T-helper 2 cell treated with Interferon-gamma antibody and Interleukin-4, amounts not matched to agents 5 μg/mL and 100 μg/mL, for 36 hours (primary cell): ENCODE results near the gene CTAGE8.
"Not testable (repeated sequence)": the region's sequence is repeated elsewhere in the genome, so short reads cannot be mapped to it uniquely, and the experiment has no call there.

Experiments used
- DNase-seq: peaks from one replicate; pipeline ENCODE4 v3.0.0; 2021; ENCODE audit warnings: low spot score
- H3K27ac Mint-ChIP-seq: one replicate; pipeline ENCODE4 v1.8.0; 2021; ENCODE audit warnings: mild to moderate bottlenecking, mixed read lengths
- H3K27me3 Mint-ChIP-seq: one replicate; pipeline ENCODE4 v1.8.0; 2021; ENCODE audit warnings: low read depth, mixed read lengths
- H3K36me3 Mint-ChIP-seq: one replicate; pipeline ENCODE4 v1.8.0; 2021; ENCODE audit warnings: low read depth, mixed read lengths
- H3K4me1 Mint-ChIP-seq: one replicate; pipeline ENCODE4 v1.8.0; 2021; ENCODE audit warnings: low read depth, mixed read lengths
- H3K4me3 Mint-ChIP-seq: one replicate; pipeline ENCODE4 v1.8.0; 2022; ENCODE audit warnings: mild to moderate bottlenecking, moderate library complexity, mixed read lengths
- H3K9me3 Mint-ChIP-seq: one replicate; pipeline ENCODE4 v1.8.0; 2021; ENCODE audit warnings: mixed read lengths

CTAGE8 gene

GRCh38 chr7:144269188-144269587 lies at the start of gene CTAGE8:
CTAGE8 (minus strand) TSS chr7:144269288; CDS start chr7:144269250, 38 bp downstream.
- H3K27me3 Mint-ChIP-seq, H3K4me1 Mint-ChIP-seq, H3K36me3 Mint-ChIP-seq, H3K4me3 Mint-ChIP-seq, DNase-seq, H3K27ac Mint-ChIP-seq, H3K9me3 Mint-ChIP-seq: not testable (repeated sequence)

DNA sequence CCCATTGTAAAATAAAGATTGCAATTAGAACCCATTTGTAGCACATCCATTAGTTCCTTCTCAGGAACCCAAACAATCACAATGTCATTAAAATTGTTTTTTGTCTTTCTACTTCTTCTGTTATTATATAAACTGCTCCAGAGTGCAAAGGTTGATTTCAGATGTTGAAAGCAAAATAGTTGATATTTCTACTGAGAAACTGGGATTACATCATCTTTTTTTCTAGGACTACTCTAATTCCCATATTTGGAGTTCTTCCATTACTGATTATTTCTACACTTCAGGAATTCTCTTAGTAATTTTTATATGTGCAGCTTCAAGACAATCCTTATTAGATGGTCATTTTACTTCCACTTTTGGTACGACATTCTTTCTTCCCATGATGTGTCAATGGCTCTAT lies 48.4 kb upstream of the CTAGE8 start:
- not testable (repeated sequence) for H3K4me1 Mint-ChIP-seq, H3K9me3 Mint-ChIP-seq, H3K36me3 Mint-ChIP-seq, H3K27me3 Mint-ChIP-seq, H3K4me3 Mint-ChIP-seq, H3K27ac Mint-ChIP-seq, DNase-seq

- not testable (repeated sequence) for H3K36me3 Mint-ChIP-seq, H3K27me3 Mint-ChIP-seq, H3K4me3 Mint-ChIP-seq, H3K27ac Mint-ChIP-seq, H3K9me3 Mint-ChIP-seq, DNase-seq, H3K4me1 Mint-ChIP-seq
These were observed 42.9 kb upstream of the CTAGE8 start, which contains the start of gene OR2A1 for GRCh38 chr7:144311872-144312469. OR2A1 (plus strand) TSS chr7:144312419; CDS start chr7:144318125, 5,706 bp downstream.

GRCh38 chr7:144311218-144311617 lies 42.1 kb upstream of the CTAGE8 start:
- not testable (repeated sequence) for H3K36me3 Mint-ChIP-seq, H3K4me3 Mint-ChIP-seq, H3K4me1 Mint-ChIP-seq, DNase-seq, H3K27ac Mint-ChIP-seq, H3K9me3 Mint-ChIP-seq, H3K27me3 Mint-ChIP-seq

DNA sequence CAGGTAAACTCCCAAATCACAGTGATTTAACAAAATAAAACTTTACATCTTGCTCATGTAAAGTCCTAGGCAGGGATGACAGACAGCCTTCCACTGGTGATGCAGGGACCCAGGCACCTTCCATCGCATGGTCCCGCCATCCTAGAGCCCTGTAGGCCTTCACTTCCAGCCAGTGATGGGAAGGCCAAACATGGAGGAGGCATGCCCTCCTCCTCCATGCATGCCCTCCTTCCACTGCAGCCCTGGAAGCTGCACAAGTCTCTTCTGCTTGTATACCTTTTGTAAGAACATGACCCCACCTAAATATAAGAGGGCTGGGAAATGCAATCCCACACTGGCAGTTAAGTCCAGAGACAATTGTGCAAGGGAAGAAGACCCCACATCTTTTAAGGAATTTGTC lies 40.6 kb upstream of the CTAGE8 start:
- not testable (repeated sequence) for H3K4me1 Mint-ChIP-seq, H3K27me3 Mint-ChIP-seq, H3K9me3 Mint-ChIP-seq, H3K4me3 Mint-ChIP-seq, DNase-seq, H3K27ac Mint-ChIP-seq, H3K36me3 Mint-ChIP-seq

DNA sequence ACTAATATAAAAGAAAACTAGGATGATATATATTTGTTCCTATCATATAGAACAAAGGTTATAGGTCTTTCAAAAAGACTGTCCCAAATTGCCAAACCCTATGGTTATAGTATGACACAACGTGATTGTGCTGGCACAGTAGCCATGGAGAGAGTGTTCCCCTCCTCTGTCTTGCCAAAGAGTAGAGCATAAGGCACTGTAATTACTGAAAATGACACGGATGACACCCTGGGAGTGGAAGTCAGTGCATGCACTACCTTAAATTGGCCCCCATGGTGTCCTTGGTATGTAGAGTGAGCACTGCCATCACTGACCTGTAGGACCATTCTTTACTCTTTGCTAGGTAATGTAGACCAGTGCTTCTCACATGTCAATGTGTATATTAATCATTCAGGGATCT lies 36.1 kb upstream of the CTAGE8 start:
- not testable (repeated sequence) for H3K9me3 Mint-ChIP-seq, H3K4me3 Mint-ChIP-seq, H3K27ac Mint-ChIP-seq, H3K36me3 Mint-ChIP-seq, DNase-seq, H3K4me1 Mint-ChIP-seq, H3K27me3 Mint-ChIP-seq

DNA sequence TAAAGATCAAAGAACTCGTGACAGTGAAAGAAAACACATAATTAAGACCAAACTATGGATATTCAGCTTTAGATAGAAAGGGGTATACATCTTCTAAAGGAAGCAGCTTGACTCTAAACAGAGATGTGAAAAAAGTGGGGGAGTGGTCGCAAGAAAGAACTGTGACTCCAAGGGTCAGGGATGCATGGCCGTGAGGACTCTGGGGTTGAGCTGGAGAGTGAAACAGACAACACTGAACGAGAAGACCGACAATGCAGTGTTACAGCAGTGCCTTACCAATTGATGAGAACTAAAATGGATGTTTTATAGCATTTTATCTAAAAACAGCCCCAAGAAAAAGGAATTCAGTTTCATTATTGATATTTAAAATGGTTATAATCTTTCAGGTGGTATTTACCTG lies 34.5 kb upstream of the CTAGE8 start:
- H3K27ac Mint-ChIP-seq, H3K4me3 Mint-ChIP-seq, H3K36me3 Mint-ChIP-seq, H3K4me1 Mint-ChIP-seq, H3K27me3 Mint-ChIP-seq, H3K9me3 Mint-ChIP-seq, DNase-seq: not testable (repeated sequence)

- H3K4me3 Mint-ChIP-seq, H3K36me3 Mint-ChIP-seq, H3K27ac Mint-ChIP-seq, H3K27me3 Mint-ChIP-seq, H3K4me1 Mint-ChIP-seq, H3K9me3 Mint-ChIP-seq, DNase-seq: not testable (repeated sequence)
These were observed 33.7 kb upstream of the CTAGE8 start for GRCh38 chr7:144302578-144303303.

DNA sequence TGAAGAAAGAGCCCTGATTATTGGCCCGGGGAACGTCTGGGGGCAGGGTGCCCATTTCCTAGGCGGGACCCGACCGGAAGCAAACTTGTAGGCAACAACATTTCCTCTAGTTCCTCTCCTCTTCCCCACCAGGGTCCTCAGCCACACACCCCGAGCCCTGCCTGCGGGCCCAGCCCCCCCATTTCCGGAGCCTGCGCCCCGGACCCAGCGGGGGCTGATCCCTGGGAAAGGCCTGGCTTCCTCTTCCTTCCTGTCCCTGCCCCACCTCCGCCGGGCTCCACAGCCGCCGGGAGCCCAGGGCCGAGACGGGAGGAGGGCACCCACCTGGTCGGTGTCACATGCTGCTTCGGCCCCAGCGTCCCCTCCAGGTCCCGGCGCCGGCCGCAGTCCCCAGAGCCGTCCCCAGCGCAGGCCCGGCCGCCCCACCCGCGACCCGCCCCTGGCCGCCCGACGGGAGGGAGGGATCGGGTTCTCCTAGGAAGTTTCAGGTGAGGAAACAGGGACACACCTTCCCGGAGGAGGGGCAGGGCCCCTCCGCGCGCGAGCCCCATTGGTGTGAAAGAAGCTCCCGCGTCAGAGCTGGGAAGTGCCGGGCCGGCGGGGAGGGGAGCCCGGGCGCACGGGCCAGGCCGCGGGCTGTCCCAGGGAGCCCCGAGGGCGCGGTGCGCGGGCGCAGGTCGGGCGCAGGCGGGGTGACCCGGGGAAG lies 24.9 kb upstream of the CTAGE8 start:
- H3K27me3 Mint-ChIP-seq, H3K9me3 Mint-ChIP-seq, H3K4me1 Mint-ChIP-seq, H3K36me3 Mint-ChIP-seq, H3K27ac Mint-ChIP-seq, H3K4me3 Mint-ChIP-seq, DNase-seq: not testable (repeated sequence)

DNA sequence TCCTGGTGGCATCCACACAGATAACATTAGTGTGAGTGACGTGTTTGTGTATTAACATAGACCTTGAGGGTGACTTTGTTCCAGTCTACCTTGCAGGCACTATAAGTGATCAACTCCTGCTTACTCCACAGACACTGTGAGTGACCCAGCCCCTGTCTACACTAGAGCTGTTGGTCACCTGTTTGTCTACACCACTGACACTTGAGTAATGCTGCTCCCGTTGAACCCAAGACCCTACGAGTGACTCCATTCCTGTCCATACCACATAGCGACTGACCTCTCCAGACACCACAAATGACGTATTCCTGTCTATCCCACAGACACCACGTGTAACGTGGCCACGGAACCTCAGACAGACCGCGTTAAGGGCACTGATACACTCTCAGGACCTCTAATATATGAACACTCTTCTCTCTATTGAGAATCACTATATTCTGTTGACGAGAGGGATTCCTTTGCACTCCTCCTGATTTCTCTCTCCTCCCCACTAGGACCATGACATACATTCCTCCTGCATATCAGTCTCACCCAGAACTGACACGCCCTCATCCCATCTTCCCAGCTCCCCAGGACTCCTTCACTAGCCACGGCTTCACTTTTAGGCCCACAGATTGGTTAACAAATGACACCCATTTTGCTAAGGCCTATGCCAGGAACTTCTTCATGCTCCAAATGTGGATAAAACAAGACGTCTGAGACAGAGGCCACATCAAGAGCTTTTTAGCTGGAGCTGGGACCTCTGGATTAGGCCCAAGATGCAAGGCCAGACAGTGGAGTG lies 23.5 kb upstream of the CTAGE8 start:
- not testable (repeated sequence) for H3K4me3 Mint-ChIP-seq, H3K36me3 Mint-ChIP-seq, H3K9me3 Mint-ChIP-seq, H3K4me1 Mint-ChIP-seq, DNase-seq, H3K27me3 Mint-ChIP-seq, H3K27ac Mint-ChIP-seq

GRCh38 chr7:144291607-144292006 lies 22.5 kb upstream of the CTAGE8 start:
- not testable (repeated sequence) for H3K4me1 Mint-ChIP-seq, H3K36me3 Mint-ChIP-seq, H3K4me3 Mint-ChIP-seq, H3K27ac Mint-ChIP-seq, H3K9me3 Mint-ChIP-seq, DNase-seq, H3K27me3 Mint-ChIP-seq

DNA sequence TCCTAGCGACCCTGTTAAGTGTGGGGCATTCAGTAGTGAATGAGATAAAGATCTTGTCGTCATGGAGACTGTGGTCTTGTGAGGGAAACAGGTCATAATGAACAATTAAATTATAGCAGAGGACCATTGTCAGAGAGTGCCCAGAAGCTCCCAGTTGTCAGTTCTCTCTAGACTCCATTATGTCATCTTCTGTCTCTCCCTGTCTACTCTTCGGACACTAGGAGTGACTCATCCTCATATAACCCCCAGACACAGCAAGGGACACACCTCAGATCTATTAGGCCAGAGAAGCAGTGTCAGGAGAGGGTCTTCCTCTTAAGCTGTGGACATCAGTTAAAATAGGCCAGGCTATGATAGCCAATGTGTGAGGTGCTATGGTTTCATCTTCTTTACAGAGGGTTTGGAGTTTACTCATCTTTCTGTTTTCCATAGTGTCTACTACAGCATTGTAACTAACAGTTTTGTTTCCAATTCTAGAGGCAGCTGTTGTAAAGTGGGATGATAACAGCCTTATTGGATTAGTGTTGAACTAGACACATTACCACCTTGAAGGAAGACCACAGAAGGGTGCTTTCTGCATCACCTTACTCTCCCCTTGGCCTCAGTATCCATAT lies 18.2 kb upstream of the CTAGE8 start:
- H3K27me3 Mint-ChIP-seq, H3K27ac Mint-ChIP-seq, H3K9me3 Mint-ChIP-seq, H3K4me3 Mint-ChIP-seq, H3K36me3 Mint-ChIP-seq, DNase-seq, H3K4me1 Mint-ChIP-seq: not testable (repeated sequence)

DNA sequence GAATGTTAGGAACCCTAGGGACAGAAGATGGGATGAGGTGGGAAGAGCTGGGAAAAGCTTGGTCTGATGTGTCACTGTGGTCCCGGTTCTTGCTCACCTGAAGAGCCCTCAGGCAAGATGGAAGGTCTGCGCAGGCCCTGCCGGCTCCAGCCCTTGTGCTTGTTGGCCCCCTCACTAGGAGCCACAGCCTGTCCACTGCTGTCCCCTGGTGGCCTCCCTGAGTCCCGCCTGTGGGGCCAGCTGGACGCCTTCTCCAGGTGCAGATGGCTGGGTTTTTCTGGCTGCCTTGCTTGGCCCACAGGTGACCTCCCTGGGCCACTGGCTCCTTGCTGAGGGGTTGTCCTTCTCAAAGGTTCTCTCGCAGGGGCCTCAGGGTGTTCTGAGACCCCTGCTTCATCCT lies 14.6 kb upstream of the CTAGE8 start:
- DNase-seq, H3K4me1 Mint-ChIP-seq, H3K27ac Mint-ChIP-seq, H3K36me3 Mint-ChIP-seq, H3K27me3 Mint-ChIP-seq, H3K9me3 Mint-ChIP-seq, H3K4me3 Mint-ChIP-seq: not testable (repeated sequence)

GRCh38 chr7:144282490-144282889 lies 13.4 kb upstream of the CTAGE8 start:
- H3K36me3 Mint-ChIP-seq, DNase-seq, H3K27ac Mint-ChIP-seq, H3K4me3 Mint-ChIP-seq, H3K9me3 Mint-ChIP-seq, H3K27me3 Mint-ChIP-seq, H3K4me1 Mint-ChIP-seq: not testable (repeated sequence)
